WERI-Rb-1 (cell line): Measurements from ENCODE around the gene PREPL.
A peak's percentile ranks its signal among the peaks of the same experiment; 100 is the strongest.

Source experiments
- DNase-seq: peaks from one replicate; pipeline ENCODE4 v3.0.0-alpha.2; 2020
- H3K27ac ChIP-seq: fragments of 250-450 bp; sonication (Bioruptor Pico); 2 replicates; pipeline ENCODE4 v1.5.1; 2020; ENCODE audit warnings: mild to moderate bottlenecking, moderate library complexity
- H3K27me3 ChIP-seq: fragments of 250-450 bp; sonication (Bioruptor Pico); 2 replicates; pipeline ENCODE4 v1.5.1; 2021; ENCODE audit warnings: mild to moderate bottlenecking, low read depth, moderate library complexity; ENCODE audit not compliant: insufficient read depth, severe bottlenecking
- H3K36me3 ChIP-seq: fragments of 250-450 bp; sonication (Bioruptor Pico); 2 replicates; pipeline ENCODE4 v1.5.1; 2020; ENCODE audit warnings: mild to moderate bottlenecking, moderate library complexity
- H3K4me3 ChIP-seq: 2 replicates; pipeline ENCODE4 v1.5.1; 2011; ENCODE audit warnings: low read depth, mild to moderate bottlenecking, control low read depth, low read length
- H3K9me3 ChIP-seq: fragments of 250-450 bp; sonication (Bioruptor Pico); 2 replicates; pipeline ENCODE4 v1.5.1; 2021; ENCODE audit warnings: mild to moderate bottlenecking, moderate library complexity; ENCODE audit not compliant: severe bottlenecking
- CTCF ChIP-seq: IDR thresholded peaks from 2 replicates; pipeline ENCODE4 v1.5.1; 2011; ENCODE audit warnings: low read depth, mild to moderate bottlenecking, control low read depth, inconsistent platforms, low read length

PREPL gene

GRCh38 chr2:44291281-44292248 lies 69.7 kb downstream of the PREPL start:
- peak; percentile 89 for TF ChIP-seq CTCF
- Histone ChIP-seq H3K36me3 (no peaks in the 10 kb centered on the region), H3K27me3 (no peaks in the 10 kb centered on the region), H3K4me3 (peak overlapping the region; percentile 2; the same call in 1 of the 2 replicates), H3K27ac (peak overlapping the region; percentile 30), H3K9me3 (no peaks in the 10 kb centered on the region)
- DNase-seq: peak; percentile 83

- TF ChIP-seq CTCF: no peak
- Histone ChIP-seq H3K9me3 (no peaks in the 10 kb centered on the region), H3K4me3 (no peak overlapping the region), H3K36me3 (no peaks in the 10 kb centered on the region), H3K27ac (no peak overlapping the region), H3K27me3 (no peaks in the 10 kb centered on the region)
- DNase-seq: no peak
These were observed 71.0 kb downstream of the PREPL start for GRCh38 chr2:44290261-44290660.

GRCh38 chr2:44286884-44287638 lies 74.2 kb downstream of the PREPL start:
- DNase-seq: no peak
- Histone ChIP-seq H3K27ac (no peak overlapping the region), H3K27me3 (no peaks in the 10 kb centered on the region), H3K9me3 (no peaks in the 10 kb centered on the region), H3K36me3 (no peaks in the 10 kb centered on the region), H3K4me3 (no peak overlapping the region)
- TF ChIP-seq CTCF: no peak

- Histone ChIP-seq H3K4me3 (no peak overlapping the region), H3K36me3 (no peaks in the 10 kb centered on the region), H3K27ac (no peak overlapping the region), H3K9me3 (no peaks in the 10 kb centered on the region), H3K27me3 (no peaks in the 10 kb centered on the region)
- no peak for TF ChIP-seq CTCF
- no peak for DNase-seq
These were observed 75.0 kb downstream of the PREPL start for GRCh38 chr2:44286119-44286883.

- DNase-seq: no peak
- no peak overlapping the region for H3K4me3 ChIP-seq
- TF ChIP-seq CTCF: no peak
- H3K9me3 ChIP-seq: no peaks in the 10 kb centered on the region
- H3K27me3 ChIP-seq: no peaks in the 10 kb centered on the region
- no peak overlapping the region for H3K27ac ChIP-seq
- no peaks in the 10 kb centered on the region for H3K36me3 ChIP-seq
These were observed 76.1 kb downstream of the PREPL start for GRCh38 chr2:44285174-44285573.
